Measurements from ENCODE around the gene SEC24C.
"Not testable (repeated sequence)": the region's sequence is repeated elsewhere in the genome, so short reads cannot be mapped to it uniquely, and the experiment has no call there.

Gene SEC24C

DNA sequence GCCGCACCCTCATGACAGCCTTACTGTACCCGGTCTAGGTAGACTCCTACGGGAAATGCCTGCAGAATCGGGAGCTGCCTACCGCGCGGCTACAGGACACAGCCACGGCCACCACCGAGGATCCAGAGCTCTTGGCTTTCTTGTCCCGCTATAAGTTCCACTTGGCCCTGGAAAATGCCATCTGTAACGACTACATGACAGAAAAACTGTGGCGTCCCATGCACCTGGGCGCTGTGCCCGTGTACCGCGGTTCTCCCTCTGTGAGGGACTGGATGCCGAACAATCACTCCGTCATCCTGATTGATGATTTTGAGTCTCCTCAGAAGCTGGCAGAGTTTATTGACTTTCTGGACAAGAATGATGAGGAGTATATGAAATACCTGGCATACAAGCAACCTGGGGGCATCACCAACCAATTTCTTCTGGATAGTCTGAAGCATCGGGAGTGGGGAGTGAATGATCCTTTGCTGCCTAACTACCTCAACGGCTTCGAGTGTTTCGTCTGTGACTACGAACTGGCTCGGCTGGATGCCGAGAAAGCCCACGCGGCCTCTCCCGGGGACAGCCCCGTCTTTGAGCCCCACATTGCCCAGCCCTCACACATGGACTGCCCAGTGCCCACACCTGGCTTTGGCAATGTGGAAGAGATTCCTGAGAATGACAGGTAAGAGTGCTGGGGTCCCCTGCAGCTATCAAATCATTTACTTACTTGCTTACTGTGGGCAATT is 29.1 kb downstream of the SEC24C start:
- no peak for DNase-seq (ENCODE audit: low read depth)

DNA sequence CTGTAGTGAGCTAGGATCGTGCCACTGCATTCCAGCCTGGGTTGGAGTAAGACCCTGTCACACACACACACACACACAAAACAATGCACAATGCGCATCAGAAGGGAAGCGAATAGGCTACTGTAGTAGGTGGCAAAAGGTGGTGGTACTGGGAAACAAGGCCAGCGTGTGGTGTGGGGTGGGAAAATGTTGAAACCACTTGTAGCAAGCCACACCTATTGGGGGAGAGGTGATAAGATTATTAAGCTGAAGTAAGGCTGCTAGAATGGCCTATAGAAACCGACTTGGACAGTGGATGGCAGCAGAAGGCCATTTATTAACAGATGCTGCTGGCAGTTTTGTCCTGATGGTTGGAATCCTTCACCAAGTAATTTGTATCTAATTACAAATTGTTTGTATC is 30.5 kb downstream of the SEC24C start:
- no peak for DNase-seq (ENCODE audit: low read depth)

DNA sequence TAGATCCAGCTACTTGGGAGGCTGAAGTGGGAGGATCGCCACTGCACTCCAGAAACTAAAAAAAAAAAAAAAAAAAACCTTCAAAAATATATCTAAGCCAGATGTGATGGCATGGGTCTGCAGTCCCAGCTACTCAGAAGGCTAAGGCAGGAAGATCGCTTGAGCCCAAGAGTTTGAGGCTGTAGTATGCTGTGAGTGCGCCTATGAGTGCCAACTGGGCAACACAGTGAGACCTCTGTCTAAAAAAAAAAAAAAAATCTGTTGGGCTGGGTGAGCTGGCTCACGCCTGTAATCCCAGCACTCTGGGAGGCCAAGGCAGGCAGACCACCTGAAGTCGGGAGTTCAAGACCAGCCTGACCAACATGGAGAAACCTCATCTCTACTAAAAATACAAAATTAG is 34.8 kb downstream of the SEC24C start:
- DNase-seq (ENCODE audit: low read depth) = no peak

DNA sequence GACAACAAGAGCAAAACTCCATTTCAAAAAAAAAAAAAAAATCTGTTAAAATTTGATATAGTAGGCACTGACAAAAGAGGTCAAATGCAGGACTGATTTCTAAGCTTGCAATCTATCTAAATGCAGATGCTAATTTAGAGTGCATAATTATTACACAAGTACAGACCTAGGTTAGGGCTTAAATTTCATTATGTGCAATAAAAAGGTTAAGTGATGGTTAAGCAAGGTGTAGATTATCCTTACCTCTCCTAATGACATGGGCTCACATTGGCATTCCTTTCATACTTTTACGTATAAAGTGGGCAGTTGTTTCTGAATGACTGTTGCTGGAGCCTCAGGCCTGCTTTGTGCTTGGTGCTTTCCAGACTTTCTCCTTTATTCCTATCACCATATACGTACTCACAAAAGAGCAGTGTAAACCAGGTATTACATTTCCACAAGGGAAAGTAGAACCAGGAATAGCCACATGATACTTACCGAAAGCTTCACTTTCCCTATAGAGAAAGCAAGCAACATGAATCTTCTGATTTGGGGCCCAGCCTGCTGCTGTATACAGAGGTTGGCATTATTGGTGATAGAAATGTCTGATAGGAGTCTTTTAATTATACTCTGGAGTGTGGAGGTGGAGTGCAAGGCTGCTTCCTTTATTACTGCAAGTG is 35.5 kb downstream of the SEC24C start:
- no peak for DNase-seq (ENCODE audit: low read depth)

DNA sequence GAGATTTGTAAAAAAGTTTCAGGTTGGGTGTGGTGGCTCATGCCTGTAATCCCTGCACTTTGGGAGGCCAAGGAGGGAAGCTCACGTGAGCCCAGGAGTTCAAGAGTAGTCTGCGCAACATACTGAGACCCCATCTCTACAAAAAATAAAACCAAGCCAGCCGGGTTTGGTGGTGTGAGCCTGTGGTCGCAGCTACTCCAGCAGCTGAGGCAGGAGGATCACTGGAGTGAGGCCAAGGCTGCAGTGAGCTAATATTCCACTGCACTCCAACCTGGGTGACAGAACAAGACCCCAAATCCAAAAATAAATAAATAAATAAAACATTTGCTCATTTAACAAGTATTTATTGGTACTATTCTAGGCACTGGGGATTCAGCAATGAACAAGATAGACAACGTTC is 36.1 kb downstream of the SEC24C start:
- DNase-seq (ENCODE audit: low read depth) = no peak

DNA sequence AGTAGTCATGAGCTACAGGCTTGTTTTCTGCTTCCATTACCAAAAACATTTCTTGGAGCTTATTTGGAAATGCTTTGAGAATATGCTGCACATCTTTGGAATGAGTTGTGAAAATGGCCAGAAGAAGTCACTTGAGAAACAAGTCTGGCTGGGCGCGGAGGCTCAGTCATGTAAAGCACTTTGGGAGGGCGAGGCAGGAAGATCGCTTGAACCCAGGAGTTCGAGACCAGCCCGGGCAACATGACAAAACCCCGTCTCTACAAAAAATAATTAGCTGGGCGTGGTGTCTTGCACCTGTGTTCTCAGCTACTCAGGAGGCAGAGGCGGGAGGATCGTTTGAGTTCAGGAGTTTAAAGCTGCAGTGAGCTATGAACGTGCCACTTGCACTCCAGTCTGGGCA is 36.8 kb downstream of the SEC24C start:
- no peak for DNase-seq (ENCODE audit: low read depth)

DNA sequence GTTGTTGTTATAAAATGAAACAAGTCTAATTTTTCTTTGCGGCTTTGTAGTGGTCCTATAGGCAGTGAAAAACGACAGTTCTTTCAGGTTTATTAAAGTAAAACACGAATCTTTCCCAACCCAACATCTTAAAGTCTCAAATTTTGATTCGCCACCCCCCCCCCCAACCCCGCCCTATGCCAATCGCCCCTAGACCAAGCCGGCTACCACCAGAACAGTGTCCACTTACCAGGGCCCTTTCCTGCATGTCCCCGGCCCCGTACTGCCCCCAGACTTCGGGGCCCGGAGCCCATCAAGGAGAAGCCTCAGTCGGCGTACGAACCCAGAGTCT is 37.3 kb downstream of the SEC24C start:
- no peak for DNase-seq (ENCODE audit: low read depth)

DNA sequence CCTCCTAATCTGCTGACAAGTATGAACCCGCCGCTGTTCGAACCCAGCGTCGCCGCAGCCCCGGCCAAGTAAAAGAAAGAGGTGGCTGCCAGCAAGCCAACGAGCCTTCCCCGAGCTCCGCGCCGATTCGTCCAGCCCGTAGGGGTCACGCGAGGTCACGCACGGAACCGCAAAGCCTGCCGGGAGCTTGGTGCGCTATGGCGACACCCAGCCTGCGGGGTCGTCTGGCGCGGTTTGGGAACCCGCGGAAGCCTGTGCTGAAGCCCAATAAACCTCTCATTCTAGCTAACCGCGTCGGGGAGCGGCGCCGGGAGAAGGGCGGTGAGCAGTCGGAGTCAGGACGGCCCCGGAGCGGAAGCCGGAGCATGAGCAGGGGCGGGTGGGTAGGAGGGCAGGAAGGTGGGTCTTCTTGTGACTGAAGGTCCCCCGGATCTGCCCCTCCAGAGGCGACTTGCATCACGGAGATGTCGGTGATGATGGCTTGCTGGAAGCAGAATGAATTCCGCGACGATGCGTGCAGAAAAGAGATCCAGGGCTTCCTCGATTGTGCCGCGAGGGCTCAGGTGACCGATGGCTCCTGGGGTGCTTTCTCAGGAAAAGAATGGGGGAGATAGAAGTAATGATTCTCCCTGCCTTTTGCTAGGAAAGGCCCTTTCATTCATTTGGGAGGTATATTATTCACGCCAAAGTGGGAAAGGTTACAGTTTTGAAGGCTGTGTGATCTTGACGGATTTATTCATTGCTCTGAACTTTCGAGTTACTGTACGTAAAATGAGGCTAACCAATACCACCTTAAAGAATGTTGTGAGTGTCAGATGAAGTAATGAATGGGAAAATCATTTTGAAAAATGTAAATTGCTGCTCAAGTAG is 37.9 kb downstream of the SEC24C start, which contains the start of gene CHCHD1:
CHCHD1 (plus strand) TSS at position 170 of the 870 bp plus-strand sequence; CDS start at position 198, 28 bp downstream.
- DNase-seq (ENCODE audit: low read depth) = peak; percentile 86

DNA sequence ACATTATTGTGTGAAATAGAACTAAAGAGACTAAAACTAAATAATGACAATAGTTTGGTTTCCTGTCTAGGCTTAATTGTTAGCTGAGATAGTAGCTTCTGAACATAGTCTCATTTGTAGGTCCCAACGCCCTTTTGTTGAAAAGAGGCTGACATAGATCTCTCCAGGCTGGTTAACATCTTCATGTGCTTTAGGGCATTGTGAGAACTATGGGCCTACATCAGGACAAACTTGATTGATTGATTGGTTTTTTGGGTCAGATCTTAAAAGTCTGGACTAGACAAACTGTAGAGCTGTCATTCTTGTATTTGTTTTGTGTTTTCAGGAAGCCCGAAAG is 38.5 kb downstream of the SEC24C start:
- no peak for DNase-seq (ENCODE audit: low read depth)

DNA sequence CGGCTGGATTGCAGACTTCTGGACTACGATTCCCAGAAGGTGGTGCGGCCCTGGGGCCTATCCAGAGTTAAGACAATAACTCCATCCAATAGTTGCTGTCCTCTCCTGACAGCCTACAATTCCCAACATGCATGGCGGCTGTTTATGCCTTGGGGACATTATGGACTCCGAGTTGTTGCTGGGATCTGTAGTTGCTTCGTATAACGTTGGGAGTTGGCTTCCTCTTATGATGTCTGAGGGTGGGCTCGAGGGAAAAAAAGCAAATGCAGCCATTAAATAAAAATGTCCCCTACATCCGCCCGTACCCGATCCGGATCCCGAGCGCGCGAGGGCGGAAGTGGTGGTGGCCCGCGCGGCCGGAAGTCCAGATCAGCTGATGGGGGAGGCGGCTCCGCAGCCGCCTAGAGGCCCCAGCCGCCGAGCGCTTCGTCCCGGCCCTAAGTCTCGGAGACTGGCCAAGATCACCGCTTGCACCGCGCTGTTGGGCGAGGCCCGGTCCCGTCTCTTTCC is 41.1 kb downstream of the SEC24C start, which contains the start of gene ZSWIM8:
ZSWIM8 (plus strand) TSS at position 396 of the 510 bp plus-strand sequence. CDS start 273 bp downstream, outside the sequence.
- DNase-seq (ENCODE audit: low read depth) = peak; percentile 86

DNA sequence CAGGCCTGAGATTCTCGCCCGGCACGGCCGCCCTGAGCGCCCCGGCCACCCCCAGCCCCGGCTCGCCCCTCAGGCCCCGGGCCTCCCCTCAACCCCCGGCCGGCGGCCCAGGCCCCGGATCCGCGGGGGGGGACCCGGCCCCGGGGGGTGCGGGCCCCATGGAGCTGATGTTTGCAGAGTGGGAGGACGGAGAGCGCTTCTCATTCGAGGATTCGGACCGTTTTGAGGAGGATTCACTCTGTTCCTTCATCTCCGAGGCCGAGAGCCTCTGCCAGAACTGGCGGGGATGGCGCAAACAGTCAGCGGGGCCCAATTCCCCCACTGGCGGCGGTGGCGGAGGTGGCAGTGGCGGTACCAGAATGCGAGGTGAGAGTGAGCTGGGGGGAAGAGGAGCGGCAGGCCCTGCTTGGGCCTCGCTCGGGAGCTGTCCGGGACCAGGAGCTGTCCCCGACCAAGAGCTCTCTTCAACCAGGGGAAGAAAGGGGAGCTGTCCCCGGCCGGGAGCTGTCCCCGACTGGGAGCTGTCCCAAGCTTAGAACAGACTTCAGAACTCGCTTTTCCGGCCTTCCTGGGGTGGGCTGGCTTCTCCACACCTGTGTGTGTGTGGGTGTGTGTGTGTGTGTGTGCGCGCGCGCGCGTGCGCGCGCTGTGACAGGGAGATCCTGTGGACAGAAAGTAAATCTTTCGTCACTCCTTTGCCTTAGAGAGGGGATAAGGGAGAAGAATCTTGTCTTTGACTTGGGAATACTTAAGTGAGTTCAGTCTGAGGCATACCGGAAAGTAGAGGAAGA is 41.7 kb downstream of the SEC24C start:
- peak; percentile 13 for DNase-seq (ENCODE audit: low read depth)

DNA sequence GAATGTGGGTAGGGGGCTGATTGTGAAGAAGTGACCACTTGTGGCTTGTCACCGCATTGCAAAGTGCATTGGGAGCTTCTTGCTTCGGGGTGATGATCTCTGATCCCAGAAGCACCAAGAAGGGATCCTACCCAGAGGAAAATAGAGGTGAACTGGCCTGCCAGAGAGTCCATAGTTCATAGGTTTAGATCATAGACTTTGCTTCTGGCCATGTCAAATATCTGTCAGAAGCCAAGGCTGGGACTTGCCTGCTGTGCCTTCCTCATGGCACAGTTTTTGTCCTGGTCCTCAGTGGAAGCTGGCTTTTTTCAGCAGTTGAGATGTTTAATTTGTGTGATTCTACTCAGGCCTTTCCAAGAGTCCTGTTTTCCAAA is 42.3 kb downstream of the SEC24C start:
- DNase-seq (ENCODE audit: low read depth) = no peak

DNA sequence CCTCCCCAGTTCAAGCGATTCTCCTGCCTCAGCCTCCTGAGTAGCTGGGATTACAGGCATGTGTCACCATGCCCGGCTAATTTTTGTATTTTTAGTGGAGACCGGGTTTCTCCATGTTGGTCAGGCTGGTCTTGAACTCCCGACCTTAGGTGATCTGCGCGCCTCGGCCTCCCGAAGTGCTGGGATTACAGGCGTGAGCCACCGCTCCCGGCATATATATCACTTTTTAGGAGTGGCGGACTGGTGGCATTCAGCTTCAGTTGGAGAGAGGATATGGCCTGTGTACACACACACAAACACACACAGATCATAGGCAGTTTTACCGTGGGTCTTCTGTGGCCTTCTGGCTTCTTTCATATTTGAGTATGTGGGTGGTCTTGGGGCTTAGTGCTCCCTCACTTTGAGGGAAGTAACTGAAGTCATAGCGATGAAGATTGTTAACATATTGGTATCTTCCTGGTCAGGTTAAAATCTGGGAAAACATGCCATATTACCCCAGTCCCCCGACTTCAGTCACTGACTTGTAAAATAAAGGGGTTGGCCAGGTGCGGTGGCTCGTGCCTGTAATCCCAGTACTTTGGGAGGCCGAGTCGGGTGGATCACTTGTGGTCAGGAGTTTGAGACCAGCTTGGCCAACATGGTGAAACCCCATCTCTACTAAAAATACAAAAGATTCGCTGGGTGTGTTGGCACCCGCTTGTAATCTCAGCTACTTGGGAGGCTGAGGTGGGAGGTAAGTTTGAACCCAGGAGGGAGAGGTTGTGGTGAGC is 43.0 kb downstream of the SEC24C start:
- not testable (repeated sequence) for DNase-seq (ENCODE audit: low read depth)

DNA sequence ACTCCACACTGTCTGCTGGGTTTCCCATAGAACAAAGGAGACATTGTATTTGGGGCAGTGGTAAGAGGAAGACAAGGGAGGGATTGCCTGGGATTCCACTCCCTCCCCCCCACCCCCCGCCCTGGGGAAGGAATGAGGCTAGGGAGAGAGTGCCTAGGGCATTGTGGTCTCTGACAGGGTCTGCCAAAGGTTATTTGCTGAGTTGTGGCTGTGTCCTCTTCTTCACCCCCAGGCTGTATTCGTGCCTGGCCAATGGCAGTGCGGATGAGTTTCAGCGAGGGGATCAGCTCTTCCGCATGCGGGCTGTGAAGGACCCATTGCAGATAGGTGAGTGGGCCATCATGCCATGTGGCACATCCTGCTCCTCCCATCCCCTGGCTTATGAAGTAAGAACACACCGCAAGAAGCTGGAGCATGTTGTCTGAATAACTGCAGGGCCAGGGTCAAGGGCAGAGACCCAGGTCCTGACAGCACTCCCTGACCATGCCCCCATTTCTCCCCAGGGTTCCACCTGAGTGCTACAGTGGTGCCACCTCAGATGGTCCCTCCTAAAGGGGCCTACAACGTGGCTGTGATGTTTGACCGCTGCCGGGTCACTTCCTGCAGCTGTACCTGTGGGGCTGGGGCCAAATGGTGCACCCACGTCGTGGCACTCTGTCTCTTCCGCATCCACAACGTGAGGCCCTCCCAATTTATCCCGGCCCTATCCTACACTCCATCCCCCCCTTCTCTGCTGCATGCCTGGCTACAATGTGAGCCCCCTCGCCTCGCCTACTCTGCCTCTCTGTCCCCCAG is 44.9 kb downstream of the SEC24C start:
- DNase-seq (ENCODE audit: low read depth) = no peak

DNA sequence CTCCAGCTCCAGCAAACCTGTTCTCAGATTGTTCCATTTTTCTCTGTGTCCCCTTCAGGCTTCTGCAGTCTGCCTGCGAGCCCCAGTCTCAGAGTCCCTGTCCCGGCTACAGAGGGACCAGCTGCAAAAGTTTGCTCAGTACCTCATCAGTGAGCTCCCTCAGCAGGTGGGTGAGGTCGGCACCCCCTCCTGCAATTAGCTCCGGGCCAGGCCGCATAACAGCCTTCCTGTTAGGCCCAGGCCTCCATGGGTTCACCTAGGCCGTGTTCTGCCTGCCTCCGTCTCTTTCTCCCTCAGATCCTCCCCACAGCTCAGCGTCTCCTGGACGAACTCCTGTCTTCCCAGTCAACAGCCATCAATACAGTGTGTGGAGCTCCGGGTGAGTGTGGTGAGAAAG is 45.5 kb downstream of the SEC24C start:
- DNase-seq (ENCODE audit: low read depth) = no peak

DNA sequence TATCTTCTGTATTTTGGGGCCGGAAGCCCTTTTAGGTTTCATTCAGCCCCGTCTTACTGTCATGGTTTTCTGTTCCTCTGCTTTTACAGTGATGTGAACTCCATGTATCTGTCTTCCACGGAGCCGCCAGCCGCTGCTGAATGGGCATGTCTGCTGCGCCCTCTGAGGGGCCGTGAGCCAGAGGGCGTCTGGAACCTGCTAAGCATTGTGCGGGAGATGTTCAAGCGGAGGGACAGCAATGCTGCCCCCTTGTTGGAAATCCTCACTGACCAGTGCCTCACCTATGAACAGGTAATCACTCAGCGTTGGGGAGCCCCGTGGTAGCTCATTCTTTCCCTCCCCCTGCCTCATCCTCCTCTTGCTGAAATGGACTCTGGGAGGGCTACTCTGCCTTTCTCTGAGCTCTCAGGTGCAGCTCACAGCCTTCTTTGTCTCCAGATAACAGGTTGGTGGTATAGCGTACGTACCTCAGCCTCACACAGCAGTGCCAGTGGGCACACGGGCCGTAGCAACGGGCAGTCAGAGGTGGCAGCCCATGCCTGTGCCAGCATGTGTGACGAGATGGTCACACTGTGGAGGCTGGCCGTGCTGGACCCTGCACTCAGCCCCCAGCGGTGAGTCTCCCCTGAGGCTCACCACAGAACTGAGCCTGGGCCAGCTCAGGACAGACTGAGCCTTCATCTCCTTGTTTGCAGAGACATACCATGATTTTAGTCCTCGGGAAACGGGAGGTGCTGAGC is 46.9 kb downstream of the SEC24C start:
- DNase-seq (ENCODE audit: low read depth) = no peak

DNA sequence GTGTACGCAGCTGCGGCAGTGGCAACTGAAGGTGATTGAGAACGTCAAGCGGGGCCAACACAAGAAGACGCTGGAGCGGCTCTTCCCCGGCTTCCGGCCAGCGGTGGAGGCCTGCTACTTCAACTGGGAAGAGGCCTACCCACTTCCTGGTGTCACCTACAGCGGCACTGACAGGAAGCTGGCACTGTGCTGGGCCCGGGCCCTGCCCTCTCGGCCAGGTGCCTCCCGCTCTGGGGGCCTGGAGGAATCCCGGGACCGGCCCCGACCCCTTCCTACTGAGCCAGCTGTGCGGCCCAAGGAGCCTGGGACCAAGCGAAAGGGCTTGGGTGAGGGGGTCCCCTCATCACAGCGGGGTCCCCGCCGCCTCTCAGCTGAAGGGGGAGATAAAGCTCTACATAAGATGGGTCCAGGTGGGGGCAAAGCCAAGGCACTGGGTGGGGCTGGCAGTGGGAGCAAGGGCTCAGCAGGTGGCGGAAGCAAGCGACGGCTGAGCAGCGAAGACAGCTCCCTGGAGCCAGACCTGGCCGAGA is 47.8 kb downstream of the SEC24C start:
- no peak for DNase-seq (ENCODE audit: low read depth)

DNA sequence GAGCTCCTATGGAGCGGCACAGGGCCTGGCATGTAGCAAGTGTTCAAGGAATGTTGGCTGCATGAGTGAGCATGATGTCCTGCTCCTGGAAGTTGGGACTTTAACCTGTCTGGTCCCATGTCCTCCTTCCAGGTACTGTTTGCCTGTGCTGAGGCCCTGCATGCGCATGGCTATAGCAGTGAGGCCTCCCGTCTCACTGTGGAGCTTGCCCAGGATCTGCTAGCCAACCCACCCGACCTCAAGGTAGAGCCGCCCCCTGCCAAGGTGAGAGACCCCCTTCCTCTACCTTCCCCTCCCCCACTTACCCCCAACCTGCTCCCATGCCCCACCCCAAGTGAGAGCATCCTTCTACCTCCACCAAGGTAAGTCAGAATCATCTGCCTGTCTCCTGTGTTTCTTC is 49.3 kb downstream of the SEC24C start:
- DNase-seq (ENCODE audit: low read depth) = no peak

DNA sequence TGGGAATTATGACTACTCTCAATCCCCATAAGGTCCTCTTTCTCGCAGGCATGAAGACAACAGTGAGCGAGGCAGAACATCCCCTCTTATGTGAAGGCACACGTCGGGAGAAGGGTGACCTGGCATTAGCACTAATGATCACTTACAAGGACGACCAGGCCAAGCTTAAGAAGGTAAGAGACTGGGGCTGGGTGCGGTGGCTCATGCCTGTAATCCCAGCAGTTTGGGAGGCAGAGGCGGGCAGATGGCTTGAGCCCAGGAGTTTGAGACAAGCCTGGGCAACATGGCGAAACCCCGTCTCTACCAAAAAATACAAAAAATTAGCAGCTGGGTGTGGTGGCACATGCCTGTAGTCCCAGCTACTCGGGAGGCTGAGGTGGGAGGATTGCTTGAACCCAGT is 51.3 kb downstream of the SEC24C start:
- not testable (repeated sequence) for DNase-seq (ENCODE audit: low read depth)
